Stimulated activated naive CD8-positive, alpha-beta T cell treated with anti-CD3 and anti-CD28 coated beads, Interleukin-15, Interleukin-2, amounts not matched to agents 100 ng/mL and 50 ng/mL, for 24 hours (primary cell): ENCODE measurements around the gene PDXK.

ENCODE experiments used
- H3K27ac Mint-ChIP-seq: one replicate; pipeline ENCODE4 v1.8.0; 2021; ENCODE audit warnings: mild to moderate bottlenecking, mixed read lengths
- H3K27me3 Mint-ChIP-seq: one replicate; pipeline ENCODE4 v1.8.0; 2021; ENCODE audit warnings: mixed read lengths
- H3K36me3 Mint-ChIP-seq: one replicate; pipeline ENCODE4 v1.8.0; 2021; ENCODE audit warnings: low read depth, mixed read lengths
- H3K4me1 Mint-ChIP-seq: one replicate; pipeline ENCODE4 v1.8.0; 2021; ENCODE audit warnings: low read depth, mixed read lengths
- H3K4me3 Mint-ChIP-seq: one replicate; pipeline ENCODE4 v1.8.0; 2021; ENCODE audit warnings: mild to moderate bottlenecking, mixed read lengths
- H3K9me3 Mint-ChIP-seq: one replicate; pipeline ENCODE4 v1.8.0; 2021; ENCODE audit warnings: mixed read lengths

The PDXK gene

GRCh38 chr21:43739621-43740435 is 20.9 kb downstream of the PDXK start:
- Mint-ChIP-seq H3K4me3 (no peak overlapping the region), H3K4me1 (peaks cover 4% of the 10 kb centered on the region), H3K27me3 (no peaks in the 10 kb centered on the region), H3K27ac (no peak overlapping the region), H3K9me3 (no peaks in the 10 kb centered on the region), H3K36me3 (peaks cover 16% of the 10 kb centered on the region)

- no peaks in the 10 kb centered on the region for H3K9me3 Mint-ChIP-seq
- no peak overlapping the region for H3K4me3 Mint-ChIP-seq
- H3K27me3 Mint-ChIP-seq = no peaks in the 10 kb centered on the region
- no peak overlapping the region for H3K27ac Mint-ChIP-seq
- H3K36me3 Mint-ChIP-seq = peaks cover 22% of the 10 kb centered on the region
- no peaks in the 10 kb centered on the region for H3K4me1 Mint-ChIP-seq
These were observed 21.7 kb downstream of the PDXK start for GRCh38 chr21:43740497-43741156.

- Mint-ChIP-seq H3K4me3 (no peak overlapping the region), H3K9me3 (no peaks in the 10 kb centered on the region), H3K4me1 (no peaks in the 10 kb centered on the region), H3K27ac (no peak overlapping the region), H3K27me3 (no peaks in the 10 kb centered on the region), H3K36me3 (peaks cover 25% of the 10 kb centered on the region)
These were observed 22.6 kb downstream of the PDXK start for GRCh38 chr21:43741423-43742096.

- no peak overlapping the region for H3K27ac Mint-ChIP-seq
- H3K4me1 Mint-ChIP-seq = no peaks in the 10 kb centered on the region
- H3K4me3 Mint-ChIP-seq = no peak overlapping the region
- H3K27me3 Mint-ChIP-seq = no peaks in the 10 kb centered on the region
- no peaks in the 10 kb centered on the region for H3K9me3 Mint-ChIP-seq
- H3K36me3 Mint-ChIP-seq = peaks cover 35% of the 10 kb centered on the region
These were observed 25.0 kb downstream of the PDXK start for GRCh38 chr21:43743947-43744346.

- no peaks in the 10 kb centered on the region for H3K27me3 Mint-ChIP-seq
- H3K36me3 Mint-ChIP-seq = peaks cover 30% of the 10 kb centered on the region
- no peak overlapping the region for H3K4me3 Mint-ChIP-seq
- H3K4me1 Mint-ChIP-seq = no peaks in the 10 kb centered on the region
- H3K27ac Mint-ChIP-seq = no peak overlapping the region
- no peaks in the 10 kb centered on the region for H3K9me3 Mint-ChIP-seq
These were observed 25.8 kb downstream of the PDXK start for GRCh38 chr21:43744725-43745124.

- peaks cover 36% of the 10 kb centered on the region for H3K36me3 Mint-ChIP-seq
- no peaks in the 10 kb centered on the region for H3K27me3 Mint-ChIP-seq
- no peak overlapping the region for H3K4me3 Mint-ChIP-seq
- no peaks in the 10 kb centered on the region for H3K4me1 Mint-ChIP-seq
- peak overlapping the region; percentile 4 for H3K27ac Mint-ChIP-seq
- H3K9me3 Mint-ChIP-seq = no peaks in the 10 kb centered on the region
These were observed 27.0 kb downstream of the PDXK start for GRCh38 chr21:43745772-43746517.

- no peaks in the 10 kb centered on the region for H3K9me3 Mint-ChIP-seq
- no peak overlapping the region for H3K27ac Mint-ChIP-seq
- no peaks in the 10 kb centered on the region for H3K27me3 Mint-ChIP-seq
- H3K36me3 Mint-ChIP-seq = peaks cover 37% of the 10 kb centered on the region
- no peak overlapping the region for H3K4me3 Mint-ChIP-seq
- H3K4me1 Mint-ChIP-seq = no peaks in the 10 kb centered on the region
These were observed 29.7 kb downstream of the PDXK start for GRCh38 chr21:43748622-43749021.

GRCh38 chr21:43749651-43750262 is 30.8 kb downstream of the PDXK start:
- Mint-ChIP-seq H3K27ac (no peak overlapping the region), H3K36me3 (peaks cover 43% of the 10 kb centered on the region), H3K27me3 (no peaks in the 10 kb centered on the region), H3K4me1 (no peaks in the 10 kb centered on the region), H3K4me3 (no peak overlapping the region), H3K9me3 (no peaks in the 10 kb centered on the region)

- H3K9me3 Mint-ChIP-seq = no peaks in the 10 kb centered on the region
These were observed 31.6 kb downstream of the PDXK start for GRCh38 chr21:43750339-43751033.

GRCh38 chr21:43751955-43752591 is 33.1 kb downstream of the PDXK start:
- Mint-ChIP-seq H3K36me3 (peaks cover 37% of the 10 kb centered on the region), H3K9me3 (no peaks in the 10 kb centered on the region), H3K4me3 (no peak overlapping the region), H3K27me3 (no peaks in the 10 kb centered on the region), H3K4me1 (no peaks in the 10 kb centered on the region), H3K27ac (no peak overlapping the region)

More at GRCh38 chr21:43750339-43751033, 31.6 kb downstream of the PDXK start:
- H3K36me3 Mint-ChIP-seq = peaks cover 39% of the 10 kb centered on the region
- peak overlapping the region; percentile 68 for H3K27ac Mint-ChIP-seq
- H3K4me3 Mint-ChIP-seq = no peak overlapping the region
- H3K4me1 Mint-ChIP-seq = no peaks in the 10 kb centered on the region
- H3K27me3 Mint-ChIP-seq = no peaks in the 10 kb centered on the region

GRCh38 chr21:43752758-43753438 is 34.0 kb downstream of the PDXK start:
- Mint-ChIP-seq H3K9me3 (no peaks in the 10 kb centered on the region), H3K27me3 (no peaks in the 10 kb centered on the region), H3K36me3 (peaks cover 29% of the 10 kb centered on the region), H3K4me1 (no peaks in the 10 kb centered on the region), H3K27ac (no peak overlapping the region), H3K4me3 (no peak overlapping the region)

- Mint-ChIP-seq H3K4me3 (no peak overlapping the region), H3K36me3 (peaks cover 29% of the 10 kb centered on the region), H3K4me1 (no peaks in the 10 kb centered on the region), H3K27ac (no peak overlapping the region), H3K9me3 (no peaks in the 10 kb centered on the region), H3K27me3 (no peaks in the 10 kb centered on the region)
These were observed 34.5 kb downstream of the PDXK start for GRCh38 chr21:43753439-43753799.
